HEK293 (cell line): Measurements from ENCODE around the gene ANKH.

Source experiments
- CTCF ChIA-PET: fragments of 350-600 bp; formaldehyde crosslinking; extraction: SDS; loops from one replicate; lab custom pipeline; 2021; ENCODE audit warnings: antibody characterized with exemption; lab: Yijun Ruan, JAX
- POLR2A ChIA-PET: fragments of 300-600 bp; formaldehyde crosslinking; extraction: SDS; loops from one replicate; lab custom pipeline; 2020; ENCODE audit warnings: antibody characterized with exemption, inconsistent platforms; lab: Yijun Ruan, JAX
- H3K27ac ChIP-seq: fragments of 200-500 bp; sonication (Bioruptor generic); 2 replicates; pipeline ENCODE4 v1.5.1; 2014; ENCODE audit warnings: low read depth, low read length, control low read depth, inconsistent platforms; ENCODE audit errors: extremely low read depth
- H3K36me3 ChIP-seq, 2 experiments: fragments of 200-500 bp in 1 of 2; sonication (Bioruptor generic) in 1 of 2; 1 replicate in 1 of 2; 2 replicates in 1 of 2; pipeline ENCODE4 v1.5.1; 2014 to 2017; ENCODE audit warnings: inconsistent platforms in 2 of 2, low read length in 2 of 2; ENCODE audit not compliant: control insufficient read depth in 2 of 2, insufficient read depth in 1 of 2
- H3K4me1 ChIP-seq: fragments of 200-500 bp; sonication (Bioruptor generic); 2 replicates; pipeline ENCODE4 v1.5.1; 2014; ENCODE audit warnings: mild to moderate bottlenecking, low read length, inconsistent platforms; ENCODE audit not compliant: control insufficient read depth, insufficient read depth
- H3K4me3 ChIP-seq: 2 replicates; pipeline ENCODE4 v1.5.1; 2011; ENCODE audit warnings: low read depth, mild to moderate bottlenecking, control low read depth, low read length, moderate library complexity
- H3K9me3 ChIP-seq: fragments of 200-500 bp; sonication (Bioruptor generic); 2 replicates; pipeline ENCODE4 v1.5.1; 2014; ENCODE audit warnings: low read depth, low read length, inconsistent platforms; ENCODE audit not compliant: control insufficient read depth, insufficient read depth
- BCL11A ChIP-seq: fragments of 450-650 bp; formaldehyde crosslinking; IDR thresholded peaks from 2 replicates; pipeline ENCODE4 v1.5.1; 2016; ENCODE audit warnings: low read depth, missing biosample characterization, missing genetic modification characterization
- GFI1B ChIP-seq: fragments of 450-650 bp; formaldehyde crosslinking; IDR thresholded peaks from 2 replicates; pipeline ENCODE4 v1.5.1; 2016; ENCODE audit warnings: missing biosample characterization, missing genetic modification characterization
- KLF8 ChIP-seq: fragments of 450-650 bp; formaldehyde crosslinking; IDR thresholded peaks from 2 replicates; pipeline ENCODE4 v1.5.1; 2016; ENCODE audit warnings: missing biosample characterization, missing genetic modification characterization
- OSR2 ChIP-seq: fragments of 450-650 bp; formaldehyde crosslinking; IDR thresholded peaks from 2 replicates; pipeline ENCODE4 v1.5.1; 2016; ENCODE audit warnings: missing biosample characterization, missing genetic modification characterization
- PRDM1 ChIP-seq: fragments of 450-650 bp; formaldehyde crosslinking; IDR thresholded peaks from 2 replicates; pipeline ENCODE4; 2016; ENCODE audit warnings: missing biosample characterization, missing genetic modification characterization
- REPIN1 ChIP-seq: fragments of 450-650 bp; formaldehyde crosslinking; IDR thresholded peaks from 2 replicates; pipeline ENCODE4 v1.5.1; 2017; ENCODE audit warnings: missing biosample characterization, missing genetic modification characterization, low read depth
- TSHZ1 ChIP-seq: fragments of 450-650 bp; formaldehyde crosslinking; IDR thresholded peaks from 2 replicates; pipeline ENCODE4 v1.5.1; 2016; ENCODE audit warnings: missing biosample characterization, missing genetic modification characterization, borderline replicate concordance
- ZBTB17 ChIP-seq: fragments of 450-650 bp; formaldehyde crosslinking; IDR thresholded peaks from 2 replicates; pipeline ENCODE4 v1.5.1; 2016; ENCODE audit warnings: missing biosample characterization, missing genetic modification characterization
- ZBTB21 ChIP-seq: fragments of 450-650 bp; formaldehyde crosslinking; IDR thresholded peaks from 2 replicates; pipeline ENCODE4 v1.5.1; 2017; ENCODE audit warnings: missing biosample characterization, missing genetic modification characterization
- ZFP69B ChIP-seq: fragments of 450-650 bp; formaldehyde crosslinking; IDR thresholded peaks from 2 replicates; pipeline ENCODE4 v1.5.1; 2016; ENCODE audit warnings: missing biosample characterization, missing genetic modification characterization
- ZNF350 ChIP-seq: fragments of 450-650 bp; formaldehyde crosslinking; IDR thresholded peaks from 2 replicates; pipeline ENCODE4 v1.5.0; 2017; ENCODE audit warnings: missing biosample characterization, mild to moderate bottlenecking, missing genetic modification characterization
- ZNF555 ChIP-seq: fragments of 450-650 bp; formaldehyde crosslinking; conservative IDR thresholded peaks from 2 replicates; pipeline ENCODE4 v1.5.1; 2017; ENCODE audit warnings: missing biosample characterization, mild to moderate bottlenecking, missing genetic modification characterization, inconsistent platforms
- ZNF639 ChIP-seq: fragments of 450-650 bp; formaldehyde crosslinking; IDR thresholded peaks from 2 replicates; pipeline ENCODE4 v1.5.1; 2016; ENCODE audit warnings: missing biosample characterization, missing genetic modification characterization
- ZSCAN16 ChIP-seq: fragments of 450-650 bp; formaldehyde crosslinking; IDR thresholded peaks from 2 replicates; pipeline ENCODE4 v1.5.1; 2016; ENCODE audit warnings: missing biosample characterization, missing genetic modification characterization
- ZXDB ChIP-seq: fragments of 450-650 bp; formaldehyde crosslinking; IDR thresholded peaks from 2 replicates; pipeline ENCODE4 v1.5.1; 2016; ENCODE audit warnings: missing biosample characterization, missing genetic modification characterization

ANKH gene

GRCh38 chr5:14767735-14768507 is 103.7 kb downstream of the ANKH start:
- Histone ChIP-seq H3K4me1 (peaks cover 13% of the 10 kb centered on the region), H3K36me3 (no peaks in the 10 kb centered on the region)
- TF ChIP-seq BCL11A (tag by site-specific recombination) (peak; percentile 54; the same call in 1 of the 2 replicates), REPIN1 (no peak), OSR2 (peak; percentile 35)
- TF ChIP-seq, all 188 proteins: peak for 2
- Histone ChIP-seq H3K9me3 (no peaks in the 10 kb centered on the region), H3K27ac (no peak overlapping the region), H3K4me3 (no peak overlapping the region)
- ChIA-PET POLR2A (no interaction called here), CTCF (interaction anchor here (0.7 to 1.2 kb wide), 4 partner anchors 24 to 235 kb away, joined by 3 to 4 read pairs (median 4); no protein-coding TSS in a partner anchor)

DNA sequence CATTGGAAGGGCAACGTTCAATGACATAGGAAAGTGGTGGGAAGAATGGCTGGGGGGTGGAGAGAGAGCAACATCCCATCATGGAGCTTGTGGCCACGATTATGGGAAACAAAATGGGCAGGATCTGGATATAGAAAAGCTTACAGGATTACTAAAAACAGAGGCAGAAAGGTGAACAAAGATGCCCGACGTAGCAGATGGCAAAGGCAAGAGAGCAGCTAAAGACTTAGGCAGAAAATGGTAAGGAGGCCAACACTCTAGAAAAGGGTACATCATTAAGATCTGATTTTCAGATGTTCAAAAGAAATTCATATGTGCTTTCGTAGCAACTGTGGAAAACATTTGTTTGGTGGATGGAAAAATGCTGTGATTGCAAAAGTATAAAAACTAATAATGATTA is 104.5 kb downstream of the ANKH start:
- Histone ChIP-seq H3K4me3 (no peak overlapping the region), H3K4me1 (peaks cover 13% of the 10 kb centered on the region), H3K36me3 (no peaks in the 10 kb centered on the region), H3K9me3 (no peaks in the 10 kb centered on the region), H3K27ac (no peak overlapping the region)
- CTCF ChIA-PET, result interaction anchor here (0.7 to 1.2 kb wide), 5 partner anchors 25 to 920 kb away, joined by 3 to 4 read pairs (median 4); no protein-coding TSS in a partner anchor
- POLR2A ChIA-PET, result no interaction called here
- TF ChIP-seq ZNF639 (tag by site-specific recombination) (no peak), ZBTB21 (tag by site-specific recombination) (no peak), ZFP69B (tag by site-specific recombination) (no peak), ZNF555 (tag by site-specific recombination) (no peak), ZNF350 (no peak), KLF8 (tag by site-specific recombination) (no peak), ZSCAN16 (tag by site-specific recombination) (no peak), ZXDB (tag by site-specific recombination) (no peak), ZBTB17 (tag by site-specific recombination) (no peak), PRDM1 (no peak)

GRCh38 chr5:14766584-14766983 is 105.0 kb downstream of the ANKH start:
- H3K9me3 ChIP-seq, result no peaks in the 10 kb centered on the region
- POLR2A ChIA-PET, result no interaction called here
- CTCF ChIA-PET, result interaction anchor here (0.7 to 1.2 kb wide), 3 partner anchors 40 to 920 kb away, joined by 3 to 4 read pairs (median 4); no protein-coding TSS in a partner anchor
- TF ChIP-seq TSHZ1 (tag by site-specific recombination) (no peak), GFI1B (no peak)
- no peak overlapping the region for H3K27ac ChIP-seq
- no peak overlapping the region for H3K4me3 ChIP-seq
- peaks cover 13% of the 10 kb centered on the region for H3K4me1 ChIP-seq
- no peaks in the 10 kb centered on the region for H3K36me3 ChIP-seq
